GM18508 (cell line): ENCODE results near the gene SYCP2L.
A peak's percentile ranks its signal among the peaks of the same experiment; 100 is the strongest.
"Not testable (repeated sequence)": the region's sequence is repeated elsewhere in the genome, so short reads cannot be mapped to it uniquely, and the experiment has no call there.

Experiments
- ATAC-seq: cut with Tn5 transposase; IDR thresholded peaks from one replicate; pipeline ENCODE4 v1.9.1; 2021; ENCODE audit warnings: moderate number of reproducible peaks; ENCODE audit not compliant: insufficient read depth, unreplicated experiment

The SYCP2L gene

GRCh38 chr6:10877012-10877411 is 9.8 kb upstream of the SYCP2L start:
- ATAC-seq, result no peak

- no peak for ATAC-seq
These were observed 9.0 kb upstream of the SYCP2L start for GRCh38 chr6:10877871-10878270.

GRCh38 chr6:10880366-10880765 is 6.5 kb upstream of the SYCP2L start:
- no peak for ATAC-seq

- ATAC-seq, result not testable (repeated sequence)
These were observed 4.6 kb upstream of the SYCP2L start for GRCh38 chr6:10882253-10882630.

DNA sequence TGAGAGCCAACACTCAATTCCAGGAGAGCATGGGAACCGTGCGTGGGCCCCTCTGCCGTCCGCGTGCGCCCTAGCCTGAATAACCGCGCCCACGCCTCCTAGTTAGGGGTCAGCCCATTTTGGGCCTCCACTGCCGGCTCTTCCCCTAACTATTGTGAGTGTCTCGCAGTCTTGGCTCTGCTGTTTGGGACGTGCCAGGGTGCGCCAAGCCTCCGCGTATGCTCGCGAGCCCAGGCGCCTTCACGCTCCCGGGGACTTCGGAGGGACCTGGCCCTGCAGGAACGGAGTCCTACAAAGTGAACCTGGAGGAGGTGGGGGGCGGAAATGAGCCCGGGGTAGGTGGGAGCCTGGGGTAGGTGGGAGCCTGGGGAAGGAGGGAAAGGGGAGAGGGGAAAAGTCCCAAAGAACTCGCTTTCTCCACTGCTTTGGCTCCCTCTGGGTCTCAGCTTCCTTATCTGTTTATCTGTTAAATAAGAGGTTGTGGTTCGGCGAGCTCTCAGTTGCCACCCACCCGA is 4.1 kb upstream of the SYCP2L start:
- ATAC-seq, result no peak

- ATAC-seq, result no peak
These were observed 3.3 kb upstream of the SYCP2L start for GRCh38 chr6:10883312-10884244.

DNA sequence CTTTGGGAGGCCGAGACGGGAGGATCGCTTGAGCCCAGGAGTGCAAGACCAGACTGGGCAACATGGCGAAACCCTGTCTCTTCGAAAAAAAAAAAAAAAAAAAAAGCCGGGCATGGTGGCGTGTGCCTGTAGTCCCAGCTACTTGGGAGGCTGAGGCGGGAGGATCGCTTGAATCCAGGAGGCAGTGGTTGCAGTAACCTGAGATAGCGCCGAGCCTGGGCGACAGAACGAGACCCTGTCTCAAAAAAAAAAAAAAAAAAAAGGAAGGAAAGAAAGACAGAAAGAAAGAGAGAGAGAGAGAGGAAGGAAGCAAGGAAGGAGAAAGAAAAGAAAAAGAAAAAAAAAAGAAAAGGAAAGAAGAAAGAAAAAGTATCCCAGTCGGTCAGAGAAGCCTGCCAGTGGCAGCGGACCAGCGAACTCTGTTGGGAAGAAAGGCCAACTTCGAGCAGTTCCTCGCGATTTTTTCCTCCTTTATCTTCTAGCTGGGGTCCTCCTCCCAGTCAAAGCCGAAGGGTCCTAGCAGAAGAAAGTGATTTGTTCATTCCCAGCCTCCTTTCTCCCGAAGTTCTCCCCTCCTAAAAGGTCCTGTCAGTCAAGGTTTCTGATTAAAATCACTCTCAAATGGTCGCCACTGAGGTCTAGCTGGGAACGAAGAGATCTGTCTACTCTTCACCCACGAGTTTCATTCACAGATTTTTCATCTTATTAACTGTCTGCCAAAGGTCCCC is 2.4 kb upstream of the SYCP2L start:
- ATAC-seq, result no peak

GRCh38 chr6:10886365-10886690 is 524 bp upstream of the SYCP2L start:
- not testable (repeated sequence) for ATAC-seq

DNA sequence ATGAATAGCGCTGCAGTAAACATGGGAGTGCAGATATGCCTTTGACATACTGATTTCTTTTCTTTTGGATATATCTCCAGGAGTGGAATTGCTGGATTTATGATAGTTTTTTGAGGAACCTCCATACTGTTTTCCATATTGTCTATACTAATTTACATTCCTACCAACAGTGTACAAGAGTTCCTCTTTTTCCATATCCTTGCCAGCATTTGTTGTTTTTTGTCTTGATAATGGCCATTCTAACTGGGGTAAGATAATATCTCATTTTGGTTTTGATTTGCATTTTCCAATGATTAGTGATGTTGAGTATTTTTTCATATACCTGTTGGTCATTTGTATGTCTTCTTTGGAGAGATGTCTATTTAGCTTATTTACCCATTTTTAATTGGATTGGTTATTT is 3.3 kb downstream of the SYCP2L start:
- ATAC-seq, result no peak

- no peak for ATAC-seq
These were observed 5.1 kb downstream of the SYCP2L start for GRCh38 chr6:10891960-10892359.

DNA sequence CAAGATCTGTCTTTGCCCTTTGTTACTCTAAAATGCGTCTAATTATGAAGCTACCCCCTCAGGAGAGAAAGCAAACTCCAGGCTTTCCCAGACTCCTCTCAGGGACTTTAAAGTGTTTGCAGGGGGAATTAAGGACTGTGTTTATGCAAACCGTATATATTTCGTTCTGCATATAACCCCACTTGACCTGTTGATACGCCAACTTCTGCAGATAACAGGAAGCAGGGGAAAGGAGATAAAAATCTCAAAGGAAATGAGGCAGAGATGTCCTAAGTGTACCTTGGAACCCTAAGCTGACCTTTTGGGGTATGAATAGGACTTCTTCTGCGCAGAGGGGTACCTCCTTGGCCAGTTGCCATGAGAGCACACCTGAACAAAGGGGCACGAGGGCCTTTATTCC is 8.1 kb downstream of the SYCP2L start:
- ATAC-seq, result no peak

- ATAC-seq, result no peak
These were observed 9.8 kb downstream of the SYCP2L start for GRCh38 chr6:10896691-10897090.

GRCh38 chr6:10901770-10902169 is 14.9 kb downstream of the SYCP2L start:
- peak; percentile 98 for ATAC-seq

DNA sequence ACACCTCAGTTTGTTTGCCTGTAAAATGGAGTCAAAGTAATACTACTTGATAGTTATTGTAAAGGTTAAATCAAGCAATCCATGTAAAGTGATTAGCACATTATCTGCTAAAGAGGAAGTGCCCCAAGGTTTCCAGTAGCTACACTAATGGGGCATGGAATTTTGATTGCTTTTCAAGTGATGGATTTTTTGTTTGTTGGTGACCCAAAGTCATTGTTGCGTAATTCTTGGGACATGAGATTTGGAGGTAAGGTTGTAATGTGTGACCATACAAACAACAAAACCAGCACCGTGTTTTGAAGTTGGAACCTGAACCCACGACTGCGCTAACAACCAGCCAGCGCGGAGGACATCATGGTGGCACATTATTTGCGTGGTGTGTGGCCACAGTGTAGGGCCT is 17.2 kb downstream of the SYCP2L start:
- no peak for ATAC-seq

- ATAC-seq, result no peak
These were observed 21.4 kb downstream of the SYCP2L start for GRCh38 chr6:10908228-10908627.

- not testable (repeated sequence) for ATAC-seq
These were observed 32.7 kb downstream of the SYCP2L start for GRCh38 chr6:10919520-10919919.

GRCh38 chr6:10933126-10933525 is 46.3 kb downstream of the SYCP2L start:
- no peak for ATAC-seq

DNA sequence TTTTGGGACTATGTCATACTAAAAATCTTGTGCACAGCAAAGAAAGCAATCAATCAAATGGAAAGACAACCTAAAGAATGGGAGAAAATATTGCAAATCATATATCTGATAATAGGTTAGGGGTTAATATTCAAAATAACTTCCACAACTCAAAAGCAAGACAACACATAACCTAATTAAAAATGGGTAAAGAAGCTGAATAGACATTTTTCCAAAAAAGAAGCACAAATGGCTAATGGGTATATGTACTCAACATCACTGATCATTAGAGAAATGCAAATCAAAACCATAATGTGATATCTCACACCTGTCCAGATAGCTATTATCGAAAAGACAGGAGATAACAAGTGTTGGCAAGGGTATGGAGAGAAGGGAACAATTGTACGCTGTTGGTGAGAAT is 53.0 kb downstream of the SYCP2L start:
- no peak for ATAC-seq

DNA sequence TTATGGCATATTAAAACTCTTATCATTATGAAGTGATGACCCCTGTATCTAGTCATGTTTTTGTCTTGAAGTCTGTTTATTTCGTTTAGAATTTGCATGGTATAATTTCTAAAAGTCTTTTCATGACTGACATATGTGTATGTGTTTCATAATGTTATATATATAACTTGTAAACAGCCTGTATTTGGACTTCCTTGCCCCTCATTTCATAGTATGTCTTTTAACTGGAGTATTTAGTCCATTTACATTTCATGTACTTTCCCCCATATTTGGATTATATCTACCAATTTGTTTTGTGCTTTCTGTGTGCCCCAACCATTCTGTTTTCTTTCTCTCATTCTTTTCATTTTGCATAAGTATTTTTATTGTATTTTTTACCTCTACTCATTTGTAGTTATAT is 59.0 kb downstream of the SYCP2L start:
- ATAC-seq, result no peak

DNA sequence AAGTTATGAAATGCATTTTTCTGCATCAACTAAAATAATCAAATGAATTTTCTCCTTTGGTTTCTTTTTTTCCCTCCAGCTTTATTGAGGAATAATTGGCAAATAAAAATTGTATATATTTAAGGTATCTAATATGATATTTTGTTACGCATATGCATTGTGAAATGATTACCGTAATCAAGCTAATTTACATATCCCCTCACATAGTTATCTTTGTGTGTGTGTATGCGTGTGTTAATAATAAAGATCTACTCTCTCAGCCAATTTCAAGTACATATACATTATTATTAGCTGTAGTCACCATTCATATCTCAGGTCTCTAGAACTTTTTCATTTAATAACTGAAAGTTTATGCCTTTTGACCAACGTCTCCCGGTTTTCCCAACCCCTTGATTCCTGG is 61.1 kb downstream of the SYCP2L start:
- no peak for ATAC-seq
